ENCODE measurements around the gene CALD1. TPM values are rescaled to one million over a fixed set of nuclear protein-coding genes. Genes with fewer than 3 reads are reported as not detected.
A peak's percentile ranks its signal among the peaks of the same experiment; 100 is the strongest.

Gene CALD1
- total RNA-seq, 4 donors from 2014 or later: 162 to 401 (median 226) TPM

GRCh38 chr7:134941952-134942351, 162.5 kb downstream of the CALD1 start:
- TF ChIP-seq EP300 (IDR thresholded peaks at IDR 0.05; ENCODE audit: low read depth) (no peak), POLR2A (IDR thresholded peaks at IDR 0.05) (no peak), CTCF (IDR thresholded peaks at IDR 0.05) (no peak), POLR2AphosphoS5 (IDR thresholded peaks at IDR 0.05) (no peak)
- H3K36me3 ChIP-seq: peaks cover 0 to 5% (median 2%) of the 10 kb centered on the region in 4 donors
- intact Hi-C loops (cut with DNase I; ENCODE audit: low total_unique reads) (loop anchor here (10.0 kb wide), 1 partner anchor 247 kb away; no protein-coding TSS in a partner anchor), in situ Hi-C loops (cut with MboI; ENCODE audit: low pct_ligation_motif_present in 1 of 4, low pct_unique_long_range_greater_than_20kb in 1 of 4, low sequenced_read_pairs in 3 of 4) (no loop called here)
- peak overlapping the region; percentile 16 to 51 (median 48) for H3K27ac ChIP-seq
- no peak for DNase-seq
- no peaks in the 10 kb centered on the region for H3K9me3 ChIP-seq
- peaks cover 0 to 5% (median 0%) of the 10 kb centered on the region in 4 donors for H3K4me1 ChIP-seq
- H3K4me3 ChIP-seq: no peak overlapping the region
- WGBS, 2 donors (ENCODE audit: low coverage in 1 of 2): 74 to 86% methylated on average over 4 to 5 of the region's 5 CpGs
- H3K27me3 ChIP-seq: no peaks in the 10 kb centered on the region

- Histone ChIP-seq H3K4me3 (no peak overlapping the region), H3K27me3 (no peaks in the 10 kb centered on the region), H3K4me1 (no peaks in the 10 kb centered on the region), H3K27ac (no peak overlapping the region), H3K36me3 (peaks cover 0 to 10% (median 3%) of the 10 kb centered on the region in 4 donors), H3K9me3 (no peaks in the 10 kb centered on the region)
- in situ Hi-C loops (cut with MboI; ENCODE audit: low pct_ligation_motif_present in 1 of 4, low pct_unique_long_range_greater_than_20kb in 1 of 4, low sequenced_read_pairs in 3 of 4): no loop called here
- intact Hi-C loops (cut with DNase I; ENCODE audit: low total_unique reads): loop anchor here (10.0 kb wide), 1 partner anchor 248 kb away; no protein-coding TSS in a partner anchor
- TF ChIP-seq POLR2A (IDR thresholded peaks at IDR 0.05): no peak
- no peak for DNase-seq
- 55 to 56% methylated on average over 9 of the region's 9 CpGs for WGBS, 2 donors (ENCODE audit: low coverage in 1 of 2)
Measured at GRCh38 chr7:134942690-134943466, 163.4 kb downstream of the CALD1 start.

GRCh38 chr7:134943785-134944400, 164.5 kb downstream of the CALD1 start:
- H3K4me3 ChIP-seq: no peak overlapping the region
- no peaks in the 10 kb centered on the region for H3K27me3 ChIP-seq
- H3K27ac ChIP-seq: no peak overlapping the region
- WGBS, 2 donors (ENCODE audit: low coverage in 1 of 2): 36 to 45% methylated on average over 3 of the region's 3 CpGs
- in situ Hi-C loops (cut with MboI; ENCODE audit: low pct_ligation_motif_present in 1 of 4, low pct_unique_long_range_greater_than_20kb in 1 of 4, low sequenced_read_pairs in 3 of 4) (no loop called here), intact Hi-C loops (cut with DNase I; ENCODE audit: low total_unique reads) (loop anchor here (10.0 kb wide), 1 partner anchor 249 kb away; no protein-coding TSS in a partner anchor)
- no peaks in the 10 kb centered on the region for H3K4me1 ChIP-seq
- DNase-seq: no peak
- TF ChIP-seq CTCF (IDR thresholded peaks at IDR 0.05): no peak
- no peak for TF ChIP-seq EP300 (IDR thresholded peaks at IDR 0.05; ENCODE audit: low read depth)
- no peak for TF ChIP-seq POLR2AphosphoS5 (IDR thresholded peaks at IDR 0.05)
- TF ChIP-seq POLR2A (IDR thresholded peaks at IDR 0.05): no peak
- H3K36me3 ChIP-seq: peaks cover 0 to 12% (median 3%) of the 10 kb centered on the region in 4 donors
- no peaks in the 10 kb centered on the region for H3K9me3 ChIP-seq

GRCh38 chr7:134945691-134946090, 166.3 kb downstream of the CALD1 start:
- no peak overlapping the region for H3K4me3 ChIP-seq
- H3K27me3 ChIP-seq: no peaks in the 10 kb centered on the region
- no peak for DNase-seq
- H3K9me3 ChIP-seq: no peaks in the 10 kb centered on the region
- in situ Hi-C loops (cut with MboI; ENCODE audit: low pct_ligation_motif_present in 1 of 4, low pct_unique_long_range_greater_than_20kb in 1 of 4, low sequenced_read_pairs in 3 of 4): no loop called here
- no peak overlapping the region for H3K27ac ChIP-seq
- intact Hi-C loops (cut with DNase I; ENCODE audit: low total_unique reads): loop anchor here (10.0 kb wide), 1 partner anchor 251 kb away; no protein-coding TSS in a partner anchor
- WGBS, 2 donors (ENCODE audit: low coverage in 1 of 2): 62 to 71% methylated on average over 3 of the region's 3 CpGs
- no peak for TF ChIP-seq POLR2A (IDR thresholded peaks at IDR 0.05)
- TF ChIP-seq EP300 (IDR thresholded peaks at IDR 0.05; ENCODE audit: low read depth): no peak
- TF ChIP-seq POLR2AphosphoS5 (IDR thresholded peaks at IDR 0.05): no peak
- TF ChIP-seq CTCF (IDR thresholded peaks at IDR 0.05): no peak
- peaks cover 0 to 10% (median 5%) of the 10 kb centered on the region in 4 donors for H3K36me3 ChIP-seq
- H3K4me1 ChIP-seq: no peaks in the 10 kb centered on the region
